ENCODE results near the gene TOP1. TPM values are rescaled to one million over a fixed set of nuclear protein-coding genes. Genes with fewer than 3 reads are reported as not detected.

The TOP1 gene
- polyA plus RNA-seq, 2 of the 4 experiments (the other 2 are of a cell fraction), result 20.8 to 70.6 TPM

GRCh38 chr20:41052742-41053419 lies 24.3 kb downstream of the TOP1 start:
- ChIA-PET POLR2A (no interaction called here), CTCF (interaction anchor here (1.0 to 1.3 kb wide), 3 partner anchors 17 to 67 kb away, joined by 3 to 4 read pairs (median 4); no protein-coding TSS in a partner anchor)
- no peak for TF ChIP-seq FOSB (CRISPR knock-in tag; IDR thresholded peaks at IDR 0.05)
- DNase-seq (ENCODE audit: low read depth in 1 of 2, low spot score in 1 of 2) (no peak), FAIRE-seq (no peak), ATAC-seq (no peak)
- Histone ChIP-seq H3K4me2 (0 out of 3 replicates have a peak overlapping the region, but pooled peaks have one; percentile 14), H3K4me1 (peaks cover 73% of the 10 kb centered on the region), H3K27ac (no peak overlapping the region), H3K9me3 (no peaks in the 10 kb centered on the region), H3K4me3 (no peak overlapping the region)
- 87% methylated on average over 6 of the region's 6 CpGs for WGBS (ENCODE audit: missing lambda C conversion rate)

- ATAC-seq (no peak), FAIRE-seq (no peak), DNase-seq (ENCODE audit: low read depth in 1 of 2, low spot score in 1 of 2) (no peak)
- CTCF ChIA-PET, result interaction anchor here (1.1 to 1.5 kb wide), 2 partner anchors 64 to 91 kb away, joined by 3 to 4 read pairs; no protein-coding TSS in a partner anchor
- no peak overlapping the region for H3K4me3 ChIP-seq
- 93% methylated on average over 10 of the region's 10 CpGs for WGBS (ENCODE audit: missing lambda C conversion rate)
- no peaks in the 10 kb centered on the region for H3K9me3 ChIP-seq
- H3K27ac ChIP-seq, result no peak overlapping the region
- no peak overlapping the region for H3K4me2 ChIP-seq
- TF ChIP-seq HOXB5 (CRISPR knock-in tag; IDR thresholded peaks at IDR 0.05) (no peak), CBX2 (IDR thresholded peaks at IDR 0.05; ENCODE audit: borderline replicate concordance, low read depth) (no peak), POLR2AphosphoS2 (conservative IDR thresholded peaks at IDR 0.05; ENCODE audit: low read length) (no peak), MAZ (IDR thresholded peaks at IDR 0.05; ENCODE audit: borderline replicate concordance, low read depth, low read length) (no peak), USF2 (IDR thresholded peaks at IDR 0.05) (no peak), TP53 (CRISPR knock-in tag; IDR thresholded peaks at IDR 0.05) (no peak), POLR2A (IDR thresholded peaks at IDR 0.05; ENCODE audit: low read length) (no peak), CTCF (IDR thresholded peaks at IDR 0.05) (no peak), MYC (IDR thresholded peaks at IDR 0.05; ENCODE audit: borderline replicate concordance, low read length) (no peak), ZC3H11A (IDR thresholded peaks at IDR 0.05) (no peak)
- peaks cover 68% of the 10 kb centered on the region for H3K4me1 ChIP-seq
- POLR2A ChIA-PET, result no interaction called here
Observed at GRCh38 chr20:41054070-41054846, 25.6 kb downstream of the TOP1 start.

GRCh38 chr20:41054847-41055230 lies 26.2 kb downstream of the TOP1 start:
- Histone ChIP-seq H3K4me2 (no peak overlapping the region; the same call in 2 of the 3 replicates), H3K4me1 (peaks cover 63% of the 10 kb centered on the region), H3K4me3 (no peak overlapping the region), H3K9me3 (no peaks in the 10 kb centered on the region), H3K27ac (no peak overlapping the region)
- TF ChIP-seq TP53 (CRISPR knock-in tag; IDR thresholded peaks at IDR 0.05) (no peak), HOXB13 (CRISPR knock-in tag; IDR thresholded peaks at IDR 0.05; ENCODE audit: low read depth) (no peak)
- ChIA-PET CTCF (interaction anchor here (1.1 to 1.5 kb wide), 2 partner anchors 64 to 92 kb away, joined by 3 to 4 read pairs; no protein-coding TSS in a partner anchor), POLR2A (no interaction called here)
- no peak for DNase-seq (ENCODE audit: low read depth in 1 of 2, low spot score in 1 of 2)
- no peak for FAIRE-seq
- 85% methylated on average over 2 of the region's 2 CpGs for WGBS (ENCODE audit: missing lambda C conversion rate)
- no peak for ATAC-seq

GRCh38 chr20:41055679-41056078 lies 27.1 kb downstream of the TOP1 start:
- WGBS (ENCODE audit: missing lambda C conversion rate), result 80% methylated on average over 1 of the region's 1 CpG
- TF ChIP-seq ZFP36 (IDR thresholded peaks at IDR 0.05; ENCODE audit: borderline replicate concordance, partially characterized antibody) (no peak), FOXS1 (CRISPR knock-in tag; IDR thresholded peaks at IDR 0.05) (no peak), KDM5A (IDR thresholded peaks at IDR 0.05) (no peak), RCOR1 (IDR thresholded peaks at IDR 0.05; ENCODE audit: low read depth, low read length) (no peak)
- H3K9me3 ChIP-seq, result no peaks in the 10 kb centered on the region
- DNase-seq (ENCODE audit: low read depth in 1 of 2, low spot score in 1 of 2) (no peak), FAIRE-seq (no peak), ATAC-seq (no peak)
- CTCF ChIA-PET, result no interaction called here
- H3K4me1 ChIP-seq, result peaks cover 56% of the 10 kb centered on the region
- POLR2A ChIA-PET, result no interaction called here
- H3K4me2 ChIP-seq, result peak overlapping the region; percentile 24; the same call in 2 of the 3 replicates
- no peak overlapping the region for H3K4me3 ChIP-seq
- H3K27ac ChIP-seq, result no peak overlapping the region

Data from A549 (cell line).